ENCODE measurements around the gene BRD2. TPM values are rescaled to one million over a fixed set of nuclear protein-coding genes. Genes with fewer than 3 reads are reported as not detected.

The BRD2 gene
- total and polyA plus RNA-seq, 9 of the 15 experiments (the other 6 are each of a cell fraction or from before 2014, with no cell fraction given): 19.0 to 252 (median 181) TPM

DNA sequence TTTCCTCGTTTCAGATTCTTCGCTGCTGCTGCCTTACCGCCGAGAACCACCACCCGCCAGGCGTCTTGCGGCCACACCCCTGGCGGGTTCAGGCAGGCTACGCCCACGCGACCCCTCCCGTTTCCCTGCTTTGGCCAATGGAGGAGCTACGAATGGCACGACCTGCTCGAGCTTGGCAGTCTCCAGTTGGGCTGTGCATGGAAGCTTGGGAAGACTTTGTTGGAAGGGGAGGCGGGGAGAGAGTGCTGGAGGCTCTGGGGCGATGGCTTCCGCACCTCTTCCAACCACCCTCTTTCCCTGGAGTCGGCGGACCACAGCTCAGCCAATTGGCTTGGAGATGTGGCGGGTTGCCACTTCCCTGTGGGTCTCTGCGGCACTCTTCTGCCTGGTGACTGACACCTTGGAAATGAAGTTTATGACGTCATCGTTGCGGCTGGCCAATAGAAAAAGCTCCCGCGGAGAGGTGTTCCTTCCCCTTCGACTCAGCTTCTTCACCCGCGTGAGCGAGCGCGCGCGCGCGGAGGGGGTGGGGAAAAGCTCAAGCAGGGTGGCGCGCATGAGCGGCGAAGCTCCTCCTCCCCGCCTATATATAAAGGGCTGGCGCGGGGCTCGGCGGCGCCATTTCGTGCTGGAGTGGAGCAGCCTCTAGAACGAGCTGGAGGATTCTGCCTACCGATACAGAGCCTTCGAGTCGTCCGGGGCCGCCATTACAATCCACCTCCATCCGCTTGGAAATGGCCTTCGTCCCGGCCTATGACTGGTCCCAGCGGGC, 3.4 kb downstream of the BRD2 start (continued):
- TF ChIP-seq ARID1B (IDR thresholded peaks at IDR 0.05) (peak; percentile 14; the same call in 1 of the 2 replicates), MEF2A (IDR thresholded peaks at IDR 0.05; ENCODE audit: control insufficient read depth, low read depth, low read length) (no peak; the same call in 1 of the 2 replicates), RFX1 (IDR thresholded peaks at IDR 0.05) (no peak), ZNF124 (CRISPR knock-in tag; IDR thresholded peaks at IDR 0.05) (no peak), ELF4 (CRISPR knock-in tag; IDR thresholded peaks at IDR 0.05) (peak; percentile 57), ZFX (CRISPR knock-in tag; IDR thresholded peaks at IDR 0.05) (no peak), ZNF551 (CRISPR knock-in tag; IDR thresholded peaks at IDR 0.05) (0 out of 2 replicates have a peak, but pooled peaks have one; percentile 17), KDM5B (IDR thresholded peaks at IDR 0.05; ENCODE audit: insufficient replicate concordance, low read depth, low read length) (peak; percentile 99), ZNF354B (CRISPR knock-in tag; IDR thresholded peaks at IDR 0.05) (no peak), E2F5 (CRISPR knock-in tag; IDR thresholded peaks at IDR 0.05) (no peak), NFIX (CRISPR knock-in tag; IDR thresholded peaks at IDR 0.05; ENCODE audit: low read depth) (peak; percentile 73), ZNF586 (CRISPR knock-in tag; conservative IDR thresholded peaks at IDR 0.05) (no peak), RAD51 (IDR thresholded peaks at IDR 0.05; ENCODE audit: borderline replicate concordance, low read depth) (no peak), SIN3B (IDR thresholded peaks at IDR 0.05; ENCODE audit: low read depth) (no peak), SRSF3 (IDR thresholded peaks at IDR 0.05; ENCODE audit: insufficient read depth, low read length) (no peak), JUNB (CRISPR knock-in tag; conservative IDR thresholded peaks at IDR 0.05) (peak; percentile 100), ZNF224 (CRISPR knock-in tag; IDR thresholded peaks at IDR 0.05) (no peak), FOXK1 (CRISPR knock-in tag; IDR thresholded peaks at IDR 0.05; ENCODE audit: borderline replicate concordance) (0 out of 2 replicates have a peak, but pooled peaks have one; percentile 11), ZEB2 (IDR thresholded peaks at IDR 0.05) (0 out of 2 replicates have a peak, but pooled peaks have one; percentile 5), CHD1 (IDR thresholded peaks at IDR 0.05; ENCODE audit: low read length) (no peak)
- TF ChIP-seq, protein P1, sequence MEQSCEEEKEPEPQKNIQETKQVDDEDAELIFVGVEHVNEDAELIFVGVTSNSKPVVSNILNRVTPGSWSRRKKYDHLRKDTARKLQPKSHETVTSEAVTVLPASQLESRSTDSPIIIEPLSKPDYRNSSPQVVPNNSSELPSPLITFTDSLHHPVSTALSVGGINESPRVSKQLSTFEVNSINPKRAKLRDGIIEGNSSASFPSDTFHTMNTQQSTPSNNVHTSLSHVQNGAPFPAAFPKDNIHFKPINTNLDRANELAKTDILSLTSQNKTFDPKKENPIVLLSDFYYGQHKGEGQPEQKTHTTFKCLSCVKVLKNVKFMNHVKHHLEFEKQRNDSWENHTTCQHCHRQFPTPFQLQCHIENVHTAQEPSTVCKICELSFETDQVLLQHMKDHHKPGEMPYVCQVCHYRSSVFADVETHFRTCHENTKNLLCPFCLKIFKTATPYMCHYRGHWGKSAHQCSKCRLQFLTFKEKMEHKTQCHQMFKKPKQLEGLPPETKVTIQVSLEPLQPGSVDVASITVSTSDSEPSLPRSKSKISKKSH (CRISPR knock-in tag; IDR thresholded peaks at IDR 0.05): no peak
- TF ChIP-seq, protein P2, sequence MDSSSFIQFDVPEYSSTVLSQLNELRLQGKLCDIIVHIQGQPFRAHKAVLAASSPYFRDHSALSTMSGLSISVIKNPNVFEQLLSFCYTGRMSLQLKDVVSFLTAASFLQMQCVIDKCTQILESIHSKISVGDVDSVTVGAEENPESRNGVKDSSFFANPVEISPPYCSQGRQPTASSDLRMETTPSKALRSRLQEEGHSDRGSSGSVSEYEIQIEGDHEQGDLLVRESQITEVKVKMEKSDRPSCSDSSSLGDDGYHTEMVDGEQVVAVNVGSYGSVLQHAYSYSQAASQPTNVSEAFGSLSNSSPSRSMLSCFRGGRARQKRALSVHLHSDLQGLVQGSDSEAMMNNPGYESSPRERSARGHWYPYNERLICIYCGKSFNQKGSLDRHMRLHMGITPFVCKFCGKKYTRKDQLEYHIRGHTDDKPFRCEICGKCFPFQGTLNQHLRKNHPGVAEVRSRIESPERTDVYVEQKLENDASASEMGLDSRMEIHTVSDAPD (CRISPR knock-in tag; IDR thresholded peaks at IDR 0.05): 0 out of 2 replicates have a peak, but pooled peaks have one; percentile 18
- TF ChIP-seq, protein P3, sequence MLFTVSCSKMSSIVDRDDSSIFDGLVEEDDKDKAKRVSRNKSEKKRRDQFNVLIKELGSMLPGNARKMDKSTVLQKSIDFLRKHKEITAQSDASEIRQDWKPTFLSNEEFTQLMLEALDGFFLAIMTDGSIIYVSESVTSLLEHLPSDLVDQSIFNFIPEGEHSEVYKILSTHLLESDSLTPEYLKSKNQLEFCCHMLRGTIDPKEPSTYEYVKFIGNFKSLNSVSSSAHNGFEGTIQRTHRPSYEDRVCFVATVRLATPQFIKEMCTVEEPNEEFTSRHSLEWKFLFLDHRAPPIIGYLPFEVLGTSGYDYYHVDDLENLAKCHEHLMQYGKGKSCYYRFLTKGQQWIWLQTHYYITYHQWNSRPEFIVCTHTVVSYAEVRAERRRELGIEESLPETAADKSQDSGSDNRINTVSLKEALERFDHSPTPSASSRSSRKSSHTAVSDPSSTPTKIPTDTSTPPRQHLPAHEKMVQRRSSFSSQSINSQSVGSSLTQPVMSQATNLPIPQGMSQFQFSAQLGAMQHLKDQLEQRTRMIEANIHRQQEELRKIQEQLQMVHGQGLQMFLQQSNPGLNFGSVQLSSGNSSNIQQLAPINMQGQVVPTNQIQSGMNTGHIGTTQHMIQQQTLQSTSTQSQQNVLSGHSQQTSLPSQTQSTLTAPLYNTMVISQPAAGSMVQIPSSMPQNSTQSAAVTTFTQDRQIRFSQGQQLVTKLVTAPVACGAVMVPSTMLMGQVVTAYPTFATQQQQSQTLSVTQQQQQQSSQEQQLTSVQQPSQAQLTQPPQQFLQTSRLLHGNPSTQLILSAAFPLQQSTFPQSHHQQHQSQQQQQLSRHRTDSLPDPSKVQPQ (CRISPR knock-in tag; IDR thresholded peaks at IDR 0.05; ENCODE audit: borderline replicate concordance): peak; percentile 77

Data from K562 (cell line).